HK-2 (cell line): ENCODE results near the gene ZMYND15.
"Not testable (repeated sequence)": the region's sequence is repeated elsewhere in the genome, so short reads cannot be mapped to it uniquely, and the experiment has no call there.

Source experiments
- DNase-seq: peaks from one replicate; pipeline ENCODE4 v3.0.0-alpha.2; 2018; ENCODE audit not compliant: unreplicated experiment

The ZMYND15 gene, protein sequence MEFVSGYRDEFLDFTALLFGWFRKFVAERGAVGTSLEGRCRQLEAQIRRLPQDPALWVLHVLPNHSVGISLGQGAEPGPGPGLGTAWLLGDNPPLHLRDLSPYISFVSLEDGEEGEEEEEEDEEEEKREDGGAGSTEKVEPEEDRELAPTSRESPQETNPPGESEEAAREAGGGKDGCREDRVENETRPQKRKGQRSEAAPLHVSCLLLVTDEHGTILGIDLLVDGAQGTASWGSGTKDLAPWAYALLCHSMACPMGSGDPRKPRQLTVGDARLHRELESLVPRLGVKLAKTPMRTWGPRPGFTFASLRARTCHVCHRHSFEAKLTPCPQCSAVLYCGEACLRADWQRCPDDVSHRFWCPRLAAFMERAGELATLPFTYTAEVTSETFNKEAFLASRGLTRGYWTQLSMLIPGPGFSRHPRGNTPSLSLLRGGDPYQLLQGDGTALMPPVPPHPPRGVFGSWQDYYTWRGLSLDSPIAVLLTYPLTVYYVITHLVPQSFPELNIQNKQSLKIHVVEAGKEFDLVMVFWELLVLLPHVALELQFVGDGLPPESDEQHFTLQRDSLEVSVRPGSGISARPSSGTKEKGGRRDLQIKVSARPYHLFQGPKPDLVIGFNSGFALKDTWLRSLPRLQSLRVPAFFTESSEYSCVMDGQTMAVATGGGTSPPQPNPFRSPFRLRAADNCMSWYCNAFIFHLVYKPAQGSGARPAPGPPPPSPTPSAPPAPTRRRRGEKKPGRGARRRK

DNA sequence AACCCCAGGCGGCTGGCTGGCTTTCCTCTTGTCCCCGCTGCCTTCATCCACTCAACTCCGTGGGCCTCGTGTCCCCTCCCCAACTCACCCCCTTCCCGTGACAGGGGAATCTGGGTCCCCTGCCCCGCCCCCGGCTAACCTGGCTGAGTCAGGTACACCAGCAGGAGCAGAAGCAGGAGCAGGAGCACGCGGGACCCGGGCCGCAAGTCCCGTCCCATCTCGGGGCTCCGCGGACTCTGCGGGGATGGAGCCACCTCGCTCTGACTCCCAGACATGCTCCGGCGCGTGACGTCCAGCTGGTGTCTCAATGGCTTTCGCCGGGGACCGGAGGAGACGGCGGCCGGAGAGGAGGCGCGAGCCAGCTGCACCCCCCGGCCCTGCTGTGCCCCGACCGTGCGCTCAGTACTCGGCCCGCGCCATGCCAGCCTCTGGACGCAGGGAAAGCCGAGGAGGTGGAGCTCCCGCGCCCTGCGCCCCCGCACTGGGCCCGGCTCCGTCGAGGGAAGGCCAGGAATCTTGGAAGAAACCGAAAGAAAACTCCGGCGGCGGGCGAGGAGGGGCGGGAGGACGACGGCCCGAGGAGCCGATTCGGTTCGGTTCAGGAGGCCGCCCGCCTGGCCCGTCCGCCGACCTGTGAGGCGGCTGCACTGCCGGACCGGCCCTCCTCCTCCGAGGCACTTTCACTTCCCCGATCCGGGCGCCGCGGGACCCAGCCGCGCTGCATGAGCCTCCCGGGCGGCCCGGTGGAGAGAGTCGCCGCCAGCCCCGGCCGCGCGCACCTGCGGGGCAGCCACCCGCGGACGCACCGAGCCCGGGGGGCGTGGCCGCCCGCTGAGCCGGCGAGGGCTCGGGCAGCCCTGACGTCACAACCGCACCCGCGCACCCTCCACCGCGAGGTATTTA lies at the start of gene ZMYND15, which contains the start of gene CXCL16:
TSS of gene ZMYND15 (plus strand) at position 712 of the 903 bp plus-strand sequence. CDS start 716 bp downstream, outside the sequence.
TSS of gene CXCL16 (minus strand) at position 807 of the 903 bp plus-strand sequence. CDS start at position 218, 589 bp downstream.
- DNase-seq, result peak; percentile 39

DNA sequence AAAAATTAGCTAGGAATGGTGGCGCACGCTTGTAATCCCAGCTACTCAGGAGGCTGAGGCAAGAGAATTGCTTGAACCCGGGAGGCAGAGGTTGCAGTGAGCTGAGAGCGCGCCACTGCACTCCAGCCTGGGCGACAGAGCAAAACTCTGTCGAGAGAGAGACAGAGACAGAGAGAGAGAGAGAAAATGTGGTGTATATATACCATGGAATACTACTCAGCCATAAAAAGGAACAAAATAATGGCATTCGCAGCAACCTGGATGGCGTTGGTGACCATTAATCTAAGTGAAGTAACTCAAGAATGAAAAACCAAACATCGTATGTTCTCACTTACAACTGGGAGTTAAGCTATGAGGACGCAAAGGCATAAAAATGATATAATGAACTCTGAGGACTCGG lies 49.8 kb upstream of the ZMYND15 start:
- not testable (repeated sequence) for DNase-seq

DNA sequence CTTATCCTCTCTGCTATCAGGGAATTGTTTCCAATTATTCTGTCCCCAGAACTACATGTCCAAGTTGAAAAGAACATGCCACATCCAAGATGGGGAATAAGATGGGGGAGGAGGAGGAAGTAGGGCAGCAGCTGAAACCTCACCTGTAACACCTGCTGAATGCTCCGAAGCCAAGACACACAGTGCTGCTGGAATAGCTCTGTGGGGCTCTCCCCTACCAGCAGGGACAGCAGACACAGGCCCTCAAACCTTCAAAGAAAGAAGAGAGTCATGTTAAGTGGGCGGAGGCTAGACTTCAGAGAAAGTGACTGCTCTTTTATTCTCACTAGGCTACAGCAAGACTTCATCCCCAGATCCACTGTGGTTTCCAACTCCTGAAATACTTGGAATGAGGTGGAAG lies 48.9 kb upstream of the ZMYND15 start:
- DNase-seq, result no peak

DNA sequence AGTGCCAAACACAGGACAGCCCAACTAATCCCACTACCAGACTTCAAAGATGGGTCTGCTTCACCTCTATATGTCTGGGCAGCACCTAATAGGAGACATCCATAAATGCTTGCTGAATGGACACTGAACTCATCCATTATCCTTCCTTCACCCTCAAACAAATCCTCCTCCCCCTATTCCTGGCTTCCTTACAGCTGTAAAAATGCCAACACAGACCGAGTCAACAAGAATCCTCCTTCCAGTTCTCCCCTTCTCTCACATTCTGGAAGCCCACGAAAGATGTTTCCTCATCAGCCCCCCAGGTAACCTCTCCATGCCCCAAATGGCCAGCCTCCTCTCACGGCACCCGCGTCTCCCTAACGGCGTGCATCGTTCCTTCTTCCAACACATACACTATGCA lies 47.9 kb upstream of the ZMYND15 start:
- DNase-seq, result no peak

DNA sequence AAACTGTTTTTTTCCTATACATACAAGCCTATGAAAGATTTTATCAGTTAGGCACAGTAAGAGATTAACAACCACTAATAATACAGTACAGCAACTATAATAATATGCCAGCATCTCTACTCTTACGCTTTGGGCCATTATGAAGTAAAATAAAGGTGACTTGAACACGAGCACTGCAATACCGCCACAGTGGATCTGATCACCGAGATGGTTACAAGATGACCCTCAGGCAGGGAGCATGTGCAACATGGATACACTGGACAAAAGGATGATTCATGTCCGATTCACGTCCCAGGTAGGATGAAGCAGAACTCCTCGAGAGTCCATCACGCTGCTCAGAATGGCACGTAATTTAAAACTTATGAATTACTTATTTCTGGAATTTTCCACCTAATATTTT lies 46.2 kb upstream of the ZMYND15 start:
- no peak for DNase-seq

DNA sequence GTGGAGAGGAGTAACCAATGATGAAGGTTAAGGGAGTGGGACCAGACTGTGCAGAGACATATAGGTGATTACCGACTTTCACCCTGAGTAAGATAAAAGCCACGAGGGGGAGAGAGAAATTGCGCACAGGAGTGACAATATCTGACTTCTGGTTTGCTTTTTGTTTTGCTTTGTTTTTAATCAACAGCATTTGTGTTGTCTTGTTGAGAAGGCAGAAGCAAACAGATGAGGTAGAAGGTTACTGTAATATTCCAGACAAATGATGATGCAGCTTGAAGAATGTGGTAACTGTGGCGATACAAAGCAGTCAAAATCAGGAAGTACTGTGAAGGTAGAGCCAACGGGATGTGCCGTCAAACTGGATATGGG lies 43.2 kb upstream of the ZMYND15 start:
- DNase-seq, result no peak

DNA sequence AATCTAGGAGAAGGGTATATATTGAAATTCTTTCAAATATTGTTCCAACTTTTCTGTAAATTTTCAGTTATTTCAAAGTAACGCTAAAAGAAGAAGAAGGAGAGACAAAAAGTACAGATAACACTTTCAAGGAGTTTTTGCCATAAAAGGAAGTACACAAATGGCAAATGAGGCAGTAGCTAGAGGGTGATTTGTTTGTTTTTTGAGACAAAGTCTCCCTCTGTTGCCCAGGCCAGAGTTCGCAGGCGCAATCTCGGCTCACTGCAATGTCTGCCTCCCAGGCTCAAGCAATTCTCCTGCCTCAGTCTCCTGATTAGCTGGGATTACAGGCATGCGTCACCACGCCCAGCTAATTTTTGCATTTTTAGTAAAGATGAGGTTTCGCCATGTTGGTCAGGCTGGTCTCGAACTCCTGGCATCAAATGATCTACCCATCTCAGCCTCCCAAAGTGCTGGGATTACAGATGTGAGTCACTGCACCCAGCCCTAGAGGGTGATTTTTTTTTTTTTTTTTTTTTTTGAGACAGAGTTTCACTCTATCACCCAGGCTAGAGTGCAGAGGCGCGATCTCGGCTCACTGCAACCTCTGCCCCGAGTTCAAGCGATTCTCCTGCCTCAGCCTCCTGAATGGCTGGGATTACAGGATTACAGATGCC lies 40.1 kb upstream of the ZMYND15 start:
- DNase-seq, result not testable (repeated sequence)

DNA sequence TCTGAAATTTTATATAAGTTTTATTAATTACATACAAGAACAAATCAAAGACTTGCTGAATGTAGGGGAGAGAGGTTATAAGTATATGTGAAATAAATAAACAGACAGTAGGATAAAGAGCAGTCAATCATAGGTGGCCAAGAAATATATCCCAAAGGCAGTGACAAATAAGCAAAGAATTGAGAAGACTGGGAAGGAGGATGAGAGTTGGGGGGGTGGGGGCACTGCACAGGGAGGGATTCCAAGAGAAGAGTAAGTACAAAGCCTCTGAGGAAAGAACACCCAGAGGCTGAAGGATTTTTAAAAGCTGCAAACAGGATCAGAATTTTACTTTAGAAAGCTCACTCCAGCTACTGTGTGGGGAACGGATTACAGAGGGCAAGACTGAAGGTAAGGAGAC lies 38.5 kb upstream of the ZMYND15 start:
- no peak for DNase-seq

DNA sequence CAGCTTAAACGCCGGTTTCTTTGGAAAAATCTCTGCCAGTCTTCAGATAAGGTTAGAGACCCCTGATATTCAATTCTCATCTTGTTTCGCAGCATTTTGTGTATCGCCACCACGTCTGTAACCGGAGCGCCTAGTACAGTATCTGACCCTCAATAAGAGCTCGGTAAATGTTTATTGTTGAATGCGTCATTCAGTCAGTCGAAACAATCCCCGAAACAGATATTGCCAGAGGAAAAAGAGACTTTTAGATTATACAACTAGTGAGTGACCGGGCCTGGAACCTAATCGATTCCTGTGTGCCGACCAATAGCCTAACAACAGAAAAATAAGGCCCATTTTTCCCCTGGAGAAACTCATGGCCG lies 36.3 kb upstream of the ZMYND15 start:
- no peak for DNase-seq

DNA sequence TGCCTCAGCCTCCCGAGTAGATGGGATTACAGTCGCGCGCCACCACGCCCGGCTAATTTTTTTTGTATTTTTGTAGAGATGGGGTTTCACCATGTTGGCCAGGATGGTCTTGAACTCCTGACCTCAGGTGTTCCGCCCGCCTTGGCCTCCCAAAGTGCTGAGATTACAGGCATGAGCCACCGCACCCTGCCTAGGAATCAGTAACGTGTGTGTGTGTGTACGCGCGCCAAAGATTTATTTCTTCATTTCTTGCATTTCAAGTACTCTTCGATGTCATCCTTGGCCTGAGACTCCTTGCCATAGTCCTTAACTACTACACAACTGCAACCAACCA lies 35.1 kb upstream of the ZMYND15 start:
- DNase-seq, result not testable (repeated sequence)

DNA sequence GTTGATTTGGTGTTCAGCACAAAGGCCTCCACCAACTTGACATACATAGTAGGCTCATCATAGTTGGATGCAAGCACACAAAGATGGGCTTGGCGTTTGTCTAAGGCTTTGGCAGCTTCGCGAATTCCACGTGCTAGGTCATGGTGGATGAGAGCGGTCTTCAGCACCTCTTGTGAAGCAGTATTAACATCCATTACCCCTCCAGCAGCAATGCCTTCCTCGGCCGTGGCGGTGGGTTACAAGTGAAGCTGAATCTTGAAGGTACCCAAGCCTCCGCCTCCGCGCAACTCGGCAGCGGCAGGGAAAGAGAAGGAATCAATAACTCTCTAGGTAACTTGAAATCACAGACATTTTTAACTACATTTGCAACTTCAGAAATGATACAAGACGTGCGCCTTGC lies 34.6 kb upstream of the ZMYND15 start:
- DNase-seq, result no peak

DNA sequence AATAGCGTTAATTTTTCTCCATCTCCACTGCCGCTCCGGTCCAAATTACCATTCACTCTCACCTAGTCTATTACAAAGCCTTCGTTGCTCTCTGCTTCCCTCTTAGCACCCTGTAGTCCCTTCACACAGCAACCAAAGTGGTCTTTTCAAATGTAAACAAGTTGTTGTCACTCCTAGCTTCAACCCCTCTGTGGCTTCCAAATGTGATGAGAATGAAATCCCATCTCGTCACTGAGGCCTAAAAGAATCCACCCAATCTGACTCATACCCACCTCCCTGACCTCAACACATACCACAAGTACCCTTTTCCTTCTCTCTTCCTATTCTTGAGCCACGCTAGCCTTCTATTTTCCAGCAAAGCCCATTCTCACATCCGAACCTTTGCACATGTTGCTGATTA lies 33.5 kb upstream of the ZMYND15 start:
- DNase-seq, result no peak

DNA sequence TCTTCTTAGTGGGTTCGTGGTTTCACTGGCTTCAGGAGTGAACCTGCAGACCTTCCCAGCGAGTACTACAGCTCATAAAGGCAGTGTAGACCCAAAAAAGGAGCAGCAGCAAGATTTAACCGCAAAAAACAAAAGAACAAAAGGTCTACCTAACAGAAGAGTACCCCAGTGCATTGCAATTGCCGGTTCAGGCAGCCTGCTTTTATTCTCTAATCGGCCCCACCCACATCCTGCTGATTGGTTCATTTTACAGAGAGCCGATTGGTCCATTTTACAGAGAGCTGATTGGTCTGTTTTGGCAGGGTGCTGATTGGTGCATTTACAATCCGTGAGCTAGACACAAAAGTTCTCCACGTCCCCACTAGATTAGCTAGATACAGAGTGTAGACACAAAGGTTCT lies 31.2 kb upstream of the ZMYND15 start:
- DNase-seq, result peak; percentile 37

DNA sequence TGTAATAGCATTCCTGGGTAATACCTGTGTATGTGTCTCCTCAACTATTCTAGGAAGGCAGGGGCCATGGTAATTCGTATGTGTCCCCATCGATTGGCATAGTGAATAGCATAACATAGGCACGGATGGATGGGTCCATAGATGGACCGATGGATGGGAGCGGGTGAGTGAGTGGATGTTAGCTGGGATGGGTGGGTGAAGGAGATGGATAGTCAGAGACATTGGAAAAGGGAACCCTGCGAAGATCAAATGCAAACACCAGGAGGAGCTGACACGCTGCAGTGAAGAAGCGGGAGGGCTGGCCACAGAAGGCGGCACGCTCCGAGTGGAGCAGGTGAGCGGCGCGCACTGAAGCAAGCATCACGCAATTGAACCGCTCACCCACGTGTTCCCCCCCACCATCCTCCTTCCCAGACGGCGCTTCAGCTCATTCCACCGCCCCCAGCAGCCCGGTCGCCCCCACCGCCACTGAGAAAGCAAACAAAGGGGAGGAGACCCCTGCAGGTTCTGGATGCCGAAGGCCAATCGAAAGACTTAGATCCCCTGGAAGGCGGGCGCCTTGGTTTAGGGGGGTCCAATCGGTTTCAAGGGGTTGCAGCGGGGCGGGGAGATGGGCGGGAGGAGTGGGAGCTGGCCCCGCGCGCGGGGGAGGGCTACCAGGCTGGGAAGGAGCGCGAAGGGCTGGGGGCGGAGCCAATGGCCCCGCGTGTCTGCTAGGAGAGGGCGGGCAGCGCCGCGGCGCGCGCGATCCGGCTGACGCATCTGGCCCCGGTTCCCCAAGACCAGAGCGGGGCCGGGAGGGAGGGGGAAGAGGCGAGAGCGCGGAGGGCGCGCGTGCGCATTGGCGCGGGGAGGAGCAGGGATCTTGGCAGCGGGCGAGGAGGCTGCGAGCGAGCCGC lies 29.6 kb upstream of the ZMYND15 start, which contains the start of gene ARRB2:
TSS of gene ARRB2 (plus strand) at position 839 of the 899 bp plus-strand sequence. CDS start 90 bp downstream, outside the sequence.
- peak; percentile 98 for DNase-seq

DNA sequence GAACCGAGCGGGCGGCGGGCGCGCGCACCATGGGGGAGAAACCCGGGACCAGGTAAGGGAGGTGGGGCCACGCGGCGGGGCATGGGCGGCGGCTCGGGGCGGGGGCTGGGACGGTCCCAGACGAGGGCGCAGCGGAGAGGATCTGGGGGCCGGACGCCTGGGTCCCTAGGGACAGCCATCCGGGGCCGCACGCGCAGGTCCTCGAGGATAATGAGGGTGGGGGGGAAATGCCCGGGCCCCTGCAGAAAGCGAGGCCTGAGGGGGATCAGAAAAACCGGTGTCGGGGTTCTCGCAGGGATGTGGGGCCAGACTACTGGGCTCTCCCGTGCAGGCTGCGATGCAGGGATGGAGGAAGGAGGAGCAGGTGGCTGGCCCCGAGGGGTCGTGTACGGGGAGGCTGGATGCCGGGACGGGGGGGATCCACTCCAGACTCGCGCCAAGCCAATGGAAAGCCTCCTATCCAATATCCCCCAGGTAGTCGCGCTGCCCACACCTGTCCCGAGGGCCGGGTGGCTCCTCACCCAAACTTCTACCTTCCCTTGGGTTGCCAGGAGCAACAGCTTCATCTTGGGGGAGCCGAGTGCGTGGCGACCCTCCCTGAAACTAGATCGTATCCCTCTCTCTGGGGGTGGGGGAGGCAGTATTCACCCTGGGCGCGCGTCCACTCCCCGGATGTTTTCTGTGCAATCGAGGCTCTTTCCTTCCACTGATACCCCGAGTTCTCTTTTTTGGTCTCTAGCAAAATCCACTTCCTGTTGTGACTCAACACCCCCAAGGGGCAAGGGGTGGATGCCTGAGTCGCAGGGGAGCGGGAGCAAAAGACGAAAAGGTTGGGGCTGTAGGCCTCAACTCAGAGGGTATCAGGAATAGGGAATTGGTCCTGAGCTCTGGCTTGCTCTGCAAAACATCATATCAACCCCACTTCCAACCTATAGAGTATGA lies 28.7 kb upstream of the ZMYND15 start:
- no peak for DNase-seq

DNA sequence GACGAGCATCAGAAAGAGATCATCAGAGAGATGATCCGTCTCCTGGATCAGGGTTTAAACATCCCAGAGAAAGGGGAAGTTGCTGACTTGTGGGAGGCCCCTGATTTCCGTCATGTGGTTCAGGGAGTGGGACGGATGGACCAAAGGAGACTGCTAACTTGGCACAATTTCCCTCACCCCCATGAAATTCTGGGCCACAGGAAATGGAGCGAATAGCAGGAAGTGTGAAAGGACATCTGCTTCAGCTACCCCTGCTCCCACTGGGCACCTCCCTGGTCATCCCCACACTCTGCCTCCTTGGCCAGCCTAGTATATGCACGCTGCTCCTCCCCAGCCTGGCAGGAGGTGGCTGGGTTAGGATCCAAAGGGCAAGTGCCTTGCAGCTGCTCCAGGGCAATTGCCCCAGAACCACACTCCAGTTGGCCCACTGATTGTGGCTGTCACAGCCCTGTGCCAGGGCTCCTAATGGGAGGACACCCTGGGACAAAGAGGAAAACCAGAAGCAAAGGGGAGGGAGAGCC lies 27.9 kb upstream of the ZMYND15 start:
- DNase-seq, result no peak

DNA sequence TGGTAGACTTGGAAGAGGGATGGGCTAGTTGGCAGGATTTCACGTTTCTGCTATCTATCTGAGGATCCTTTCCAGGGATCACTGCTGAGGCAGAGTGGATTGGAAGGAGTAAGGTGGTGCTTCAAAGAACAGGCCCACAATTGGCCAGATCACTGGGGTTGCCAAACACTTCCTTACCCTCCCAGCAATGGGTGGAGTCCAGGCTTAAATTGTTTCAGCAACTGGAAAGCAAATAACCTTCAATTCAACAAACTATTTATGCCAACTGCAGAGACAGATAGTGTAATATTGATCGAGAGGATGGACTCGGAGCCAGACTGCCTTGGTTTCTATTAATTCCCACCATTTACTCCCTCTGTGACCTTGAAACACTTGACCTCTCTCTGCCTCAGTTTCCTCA lies 27.1 kb upstream of the ZMYND15 start:
- DNase-seq, result no peak

DNA sequence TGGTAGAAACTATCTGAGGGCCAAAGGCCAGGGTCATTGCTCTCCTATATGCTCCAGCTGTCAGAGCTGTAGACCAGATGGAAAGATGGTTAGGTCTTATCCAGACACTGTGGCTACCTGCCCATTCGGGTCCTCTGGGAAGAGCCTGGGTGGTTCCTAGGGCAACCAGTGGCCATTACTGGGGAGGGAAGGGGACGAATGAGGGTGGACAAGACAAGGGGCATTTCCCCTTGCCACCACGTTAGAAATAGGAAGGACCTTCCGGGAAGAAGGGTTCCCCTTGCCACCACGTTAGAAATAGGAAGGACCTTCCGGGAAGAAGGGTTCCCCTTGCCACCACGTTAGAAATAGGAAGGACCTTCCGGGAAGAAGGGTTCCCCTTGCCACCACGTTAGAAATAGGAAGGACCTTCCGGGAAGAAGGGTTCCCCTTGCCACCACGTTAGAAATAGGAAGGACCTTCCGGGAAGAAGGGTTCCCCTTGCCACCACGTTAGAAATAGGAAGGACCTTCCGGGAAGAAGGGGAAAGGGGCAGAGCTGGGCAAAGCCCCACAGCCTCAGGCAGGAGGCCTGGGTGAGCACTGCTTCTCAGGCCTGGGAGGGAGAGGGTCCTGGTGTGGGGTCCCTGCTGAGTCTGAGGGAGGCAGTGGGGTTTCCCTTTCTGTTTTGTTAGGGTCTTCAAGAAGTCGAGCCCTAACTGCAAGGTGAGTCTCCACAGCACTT lies 25.1 kb upstream of the ZMYND15 start:
- DNase-seq, result not testable (repeated sequence)
